Choroid plexus epithelial cell (primary cell): ENCODE data around the gene LMNB1.
"Not testable (repeated sequence)": the region's sequence is repeated elsewhere in the genome, so short reads cannot be mapped to it uniquely, and the experiment has no call there.

Source experiments
- DNase-seq: peaks from one replicate; pipeline ENCODE4 v3.0.0-alpha.2; 2010; ENCODE audit warnings: low read depth
- H3K4me3 ChIP-seq: 2 replicates; pipeline ENCODE4 v1.5.1; 2011; ENCODE audit warnings: low read depth, mild to moderate bottlenecking, control low read depth, low read length, moderate library complexity
- CTCF ChIP-seq: conservative IDR thresholded peaks from 2 replicates; pipeline ENCODE4 v1.5.1; 2011; ENCODE audit warnings: low read depth, mild to moderate bottlenecking, control low read depth, inconsistent platforms, low read length, moderate library complexity

Gene LMNB1

GRCh38 chr5:126851501-126852011, 74.6 kb downstream of the LMNB1 start:
- no peak overlapping the region for H3K4me3 ChIP-seq
- no peak for DNase-seq
- TF ChIP-seq CTCF, result no peak

DNA sequence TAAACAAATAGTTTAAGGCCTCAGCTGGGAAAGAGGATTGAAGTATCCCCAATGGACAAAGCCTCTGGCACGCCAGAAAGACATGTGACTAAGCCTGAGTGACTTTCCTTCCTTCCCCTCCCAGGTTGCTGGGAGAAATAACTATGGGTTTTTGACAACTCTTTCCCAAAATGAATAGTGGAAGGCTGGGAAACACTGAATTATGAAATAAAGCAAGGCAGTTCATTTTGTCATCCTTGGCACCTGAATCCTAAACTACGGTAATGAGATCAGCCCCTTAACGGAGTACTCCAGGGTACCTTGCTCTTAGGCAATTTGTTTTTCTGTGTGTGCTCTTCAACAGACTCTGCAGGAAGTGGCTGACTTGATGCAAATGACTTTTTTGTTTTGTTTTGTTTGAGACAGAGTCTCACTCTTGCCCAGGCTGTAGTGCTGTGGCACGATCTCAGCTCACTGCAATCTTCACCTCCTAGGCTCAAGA, 75.2 kb downstream of the LMNB1 start:
- peak; percentile 41 for DNase-seq
- no peak overlapping the region for H3K4me3 ChIP-seq
- no peak for TF ChIP-seq CTCF

DNA sequence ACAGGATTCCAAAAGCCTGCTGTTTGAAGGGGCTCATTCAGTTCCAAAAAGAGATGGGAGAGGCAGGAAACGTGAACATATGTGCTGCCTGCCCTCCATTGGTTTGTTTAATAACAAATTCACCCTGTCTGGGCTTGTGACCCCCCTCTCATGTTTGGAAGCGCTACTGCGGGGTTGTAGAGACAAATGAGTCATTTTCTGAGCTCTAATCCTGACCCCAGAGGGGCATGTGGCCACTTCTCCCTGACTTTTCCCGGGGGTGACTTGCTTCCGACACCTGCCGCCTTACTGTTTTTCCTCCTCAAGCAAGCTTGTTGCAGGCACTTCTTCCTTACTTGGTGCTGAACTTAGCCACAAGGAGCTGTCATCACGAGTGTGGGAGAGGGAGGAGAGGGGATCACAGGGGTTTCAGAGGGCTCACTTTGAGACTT, 75.9 kb downstream of the LMNB1 start:
- H3K4me3 ChIP-seq, result no peak overlapping the region
- no peak for TF ChIP-seq CTCF
- DNase-seq, result no peak

GRCh38 chr5:126853541-126854307, 76.8 kb downstream of the LMNB1 start:
- DNase-seq, H3K4me3 ChIP-seq: not testable (repeated sequence)

DNA sequence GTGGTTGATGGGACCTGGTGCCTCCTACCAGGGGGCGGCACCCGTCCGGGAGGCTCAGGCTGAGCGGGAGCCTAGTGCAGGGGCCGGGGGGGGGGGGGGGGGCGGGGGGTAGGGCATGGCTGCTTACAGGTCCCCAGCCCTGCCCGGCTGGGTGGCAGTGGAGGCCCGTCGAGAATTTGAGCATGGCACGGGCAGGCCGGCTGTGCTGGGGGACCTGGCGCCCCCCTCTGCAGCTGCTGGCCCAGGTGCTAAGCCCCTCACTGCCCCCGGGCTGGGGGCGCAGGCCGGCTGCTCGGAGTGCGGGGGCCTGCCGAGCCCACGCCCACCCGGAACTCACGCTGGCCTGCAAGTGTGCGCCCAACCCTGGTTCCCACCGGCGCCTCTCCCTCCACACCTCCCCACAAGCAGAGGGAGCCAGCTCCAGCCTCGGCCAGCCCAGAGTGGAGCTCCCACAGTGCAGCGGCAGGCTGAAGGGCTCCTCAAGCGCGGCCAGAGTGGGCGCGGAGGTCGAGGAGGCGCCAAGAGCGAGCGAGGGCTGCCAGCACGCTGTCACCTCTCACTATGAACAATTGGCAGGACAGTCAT, 77.7 kb downstream of the LMNB1 start:
- no peak overlapping the region for H3K4me3 ChIP-seq
- DNase-seq, result no peak
- TF ChIP-seq CTCF, result no peak

DNA sequence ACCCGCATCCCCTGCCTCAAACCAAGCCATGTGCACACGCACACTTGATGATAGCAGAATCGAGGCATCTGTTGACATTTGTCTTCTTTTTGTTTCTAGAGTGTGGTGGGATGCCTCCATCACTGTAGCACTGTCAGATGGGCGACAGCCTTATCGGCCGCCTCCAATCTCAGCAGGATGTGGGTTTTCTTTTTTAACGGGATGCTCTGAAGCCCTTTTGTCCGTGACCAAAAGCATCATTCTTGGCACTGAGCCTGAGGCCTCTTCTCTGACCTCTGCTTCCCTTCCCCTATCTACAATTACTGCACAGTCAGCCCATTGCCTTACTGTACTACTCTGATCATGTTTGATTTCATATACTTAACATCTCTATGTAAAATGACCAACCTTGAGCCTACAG, 78.3 kb downstream of the LMNB1 start:
- no peak for TF ChIP-seq CTCF
- H3K4me3 ChIP-seq, result no peak overlapping the region
- peak; percentile 46 for DNase-seq

GRCh38 chr5:126857472-126858410, 80.8 kb downstream of the LMNB1 start:
- no peak for TF ChIP-seq CTCF
- peak; percentile 61 for DNase-seq
- no peak overlapping the region for H3K4me3 ChIP-seq
